NCI-H748 treated with DMSO at 0.1 percent for 48 hours (cell line): ENCODE data around the gene CDH22.

ENCODE experiments used
- DNase-seq: peaks from one replicate; lab custom pipeline; 2025; lab: John Stamatoyannopoulos, UW

Gene CDH22

DNA sequence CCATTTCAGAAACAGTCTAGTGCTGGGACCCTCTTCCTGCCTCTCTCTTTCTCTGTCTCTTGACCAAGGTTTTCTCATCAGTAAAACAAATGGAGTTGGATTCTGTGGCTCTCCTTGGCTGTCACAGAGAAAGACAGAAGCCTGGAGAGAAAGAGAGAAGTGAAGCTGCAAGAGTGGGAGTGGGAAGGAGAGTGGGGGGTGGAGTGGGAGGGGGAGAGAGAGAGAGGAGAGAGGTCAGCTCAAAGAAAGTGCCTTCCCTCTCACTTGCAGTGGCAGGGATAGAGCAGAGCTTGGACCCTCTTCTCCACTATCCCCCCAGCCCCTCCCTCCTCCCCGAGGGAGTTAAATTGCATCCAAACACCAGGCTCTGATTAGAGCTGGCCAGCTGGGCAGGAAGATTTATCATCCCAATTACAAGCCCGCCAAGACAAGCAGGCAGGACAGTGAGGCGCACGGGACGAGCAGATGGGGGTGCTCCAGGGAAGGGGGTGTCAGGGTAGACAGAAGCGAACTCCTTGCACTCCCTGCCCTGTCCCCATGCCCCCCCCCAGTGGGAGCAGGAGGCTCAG, 115.8 kb downstream of the CDH22 start:
- no peak for DNase-seq

GRCh38 chr20:46191611-46192010, 116.7 kb downstream of the CDH22 start:
- DNase-seq, result no peak

DNA sequence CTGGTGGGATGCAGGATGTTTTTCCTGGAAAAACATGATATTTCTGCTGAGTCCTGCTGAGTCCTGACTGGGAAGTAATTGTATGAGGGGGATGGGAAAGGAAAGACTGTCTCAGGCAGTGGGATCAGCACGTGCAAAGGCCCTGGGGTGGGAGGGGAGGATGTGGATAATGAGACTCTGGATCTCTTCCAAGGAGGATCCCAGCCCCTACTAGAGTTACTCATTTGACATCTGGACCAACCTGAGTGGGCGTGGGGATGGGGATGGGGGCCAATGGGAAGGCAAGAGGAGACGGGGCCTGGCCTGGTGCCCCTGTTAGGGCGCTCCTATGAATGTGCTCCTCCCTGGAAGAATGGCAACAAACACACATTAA, 117.1 kb downstream of the CDH22 start:
- no peak for DNase-seq

- no peak for DNase-seq
Measured at GRCh38 chr20:46190478-46191167, 117.7 kb downstream of the CDH22 start.

DNA sequence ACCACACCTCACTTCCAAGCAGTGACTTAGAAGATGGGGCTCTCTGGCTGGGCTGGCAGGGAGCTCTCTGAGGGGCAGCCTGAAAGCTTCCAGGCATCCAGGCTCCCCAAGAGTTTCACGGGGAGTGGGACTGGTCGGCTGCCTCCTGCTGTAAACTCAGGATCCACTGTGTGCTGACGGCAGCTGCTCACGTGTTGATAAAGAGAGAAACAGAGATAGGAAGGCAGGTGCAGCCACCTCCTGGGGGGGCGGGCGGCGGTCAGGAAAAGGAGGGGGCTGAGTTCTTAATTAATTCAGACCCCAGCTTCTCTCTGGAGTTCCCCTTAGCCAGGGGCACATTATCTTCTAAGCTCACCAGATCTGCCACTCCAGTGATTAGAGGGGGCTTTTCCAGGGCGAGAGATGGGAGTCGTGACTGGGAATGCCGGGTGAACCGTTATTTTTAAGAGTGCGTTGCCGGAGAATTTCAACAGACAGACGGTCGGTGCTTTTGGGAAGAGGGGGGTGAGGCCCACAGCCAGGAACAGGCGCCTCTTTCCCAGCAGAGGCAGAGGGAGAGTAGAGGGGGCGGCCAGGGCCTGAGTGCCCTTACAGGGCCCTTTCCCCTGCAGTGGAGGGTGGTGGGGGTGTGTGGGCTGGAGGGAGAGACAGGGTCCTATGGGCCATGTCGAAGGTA, 119.3 kb downstream of the CDH22 start:
- DNase-seq, result no peak

DNA sequence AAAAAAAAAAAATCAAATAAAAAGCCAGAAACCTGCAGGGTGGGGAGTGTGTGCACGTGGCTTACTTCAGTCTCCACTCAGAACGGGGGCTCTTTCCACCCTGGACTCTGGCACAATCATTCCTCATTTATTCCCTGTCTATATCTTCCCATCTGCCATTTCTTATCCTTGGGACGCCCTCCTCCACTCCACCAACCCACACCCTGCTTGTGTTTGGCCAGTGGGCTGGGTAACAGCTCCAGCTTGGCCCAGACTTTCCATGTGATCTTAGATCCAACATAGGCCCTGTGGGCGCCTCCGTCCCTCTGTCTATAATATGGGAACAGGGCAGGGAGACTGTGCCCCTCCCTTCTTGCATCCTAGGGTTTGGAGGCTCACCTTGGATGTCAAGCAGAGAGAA, 122.1 kb downstream of the CDH22 start:
- no peak for DNase-seq

DNA sequence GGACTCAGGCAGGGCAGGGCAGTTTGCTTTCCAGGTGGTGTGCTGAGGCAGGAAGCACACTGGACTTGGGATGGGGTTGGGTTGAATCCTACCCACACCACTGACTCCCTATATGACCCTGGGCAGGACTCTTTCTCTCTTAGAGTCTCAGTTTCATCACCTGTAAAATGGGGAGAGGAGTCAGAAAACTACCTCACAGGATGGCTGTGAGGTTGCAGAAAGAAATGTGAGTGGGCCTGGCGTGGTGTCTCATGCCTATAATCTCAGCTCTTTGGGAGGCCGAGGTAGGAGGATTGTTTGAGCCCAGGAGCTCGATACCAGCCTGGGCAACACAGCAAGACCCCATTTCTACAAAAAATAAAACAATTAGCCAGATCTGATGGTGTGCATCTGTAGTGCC, 122.9 kb downstream of the CDH22 start:
- DNase-seq, result no peak

DNA sequence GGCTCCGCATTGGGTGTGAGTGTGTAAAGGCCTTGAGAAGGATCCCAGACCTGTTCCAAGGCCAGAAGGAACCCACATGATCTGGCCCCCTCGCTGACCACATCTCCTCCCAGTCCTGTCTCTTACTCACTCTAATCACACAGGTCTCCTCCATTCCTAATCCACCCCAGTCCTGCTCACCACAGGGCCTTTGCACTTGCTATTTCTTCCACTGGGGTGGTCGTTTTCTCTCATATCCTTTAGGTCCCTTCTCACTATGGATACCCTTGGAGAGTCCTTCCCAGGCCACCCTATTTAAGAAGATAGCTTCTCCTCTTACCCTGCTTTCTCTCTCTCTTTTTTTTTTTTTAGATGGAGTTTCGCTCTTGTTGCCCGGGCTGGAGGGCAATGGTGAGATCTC, 124.5 kb downstream of the CDH22 start:
- no peak for DNase-seq

- DNase-seq, result no peak
Measured at GRCh38 chr20:46182276-46183200, 125.8 kb downstream of the CDH22 start.

DNA sequence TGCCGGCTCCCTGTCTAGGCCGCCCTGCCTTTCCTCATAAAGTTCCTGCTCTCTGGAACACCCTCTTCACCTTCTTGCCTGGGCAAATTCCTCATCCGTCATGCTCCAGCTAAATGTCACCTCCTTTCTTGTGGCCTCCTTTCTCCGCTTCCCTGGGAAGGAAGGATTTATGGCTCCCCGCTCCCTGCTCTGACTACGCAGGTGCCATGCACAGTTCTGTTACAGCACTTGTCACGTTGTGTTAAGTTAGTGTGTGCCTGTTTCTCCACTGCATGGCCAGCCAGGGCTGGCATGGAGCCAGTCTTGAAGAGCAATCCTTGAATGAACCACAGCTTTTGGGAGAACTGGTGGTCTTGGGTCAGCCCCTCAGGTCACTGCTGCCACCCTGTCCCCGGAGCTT, 128.4 kb downstream of the CDH22 start:
- DNase-seq, result no peak

DNA sequence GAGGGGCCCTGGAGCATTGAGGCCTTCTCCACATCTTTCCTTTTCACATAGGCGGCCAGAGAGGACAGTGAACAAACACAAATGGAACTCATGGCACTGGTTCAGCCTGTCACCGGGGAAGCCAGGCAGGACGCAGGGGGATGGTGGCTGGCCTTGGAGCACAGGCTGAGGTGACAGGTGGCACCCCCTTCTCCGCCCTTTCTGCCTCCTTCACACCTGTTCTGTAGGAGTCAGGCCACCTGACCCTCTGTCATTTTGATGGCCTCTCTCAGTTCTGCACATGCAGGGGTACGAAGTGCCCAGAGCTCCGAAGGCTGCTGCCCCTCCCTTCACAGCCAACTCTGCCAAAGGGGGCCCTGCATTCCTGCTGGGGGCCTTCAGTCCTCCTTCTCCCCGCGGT, 129.4 kb downstream of the CDH22 start:
- DNase-seq, result no peak

DNA sequence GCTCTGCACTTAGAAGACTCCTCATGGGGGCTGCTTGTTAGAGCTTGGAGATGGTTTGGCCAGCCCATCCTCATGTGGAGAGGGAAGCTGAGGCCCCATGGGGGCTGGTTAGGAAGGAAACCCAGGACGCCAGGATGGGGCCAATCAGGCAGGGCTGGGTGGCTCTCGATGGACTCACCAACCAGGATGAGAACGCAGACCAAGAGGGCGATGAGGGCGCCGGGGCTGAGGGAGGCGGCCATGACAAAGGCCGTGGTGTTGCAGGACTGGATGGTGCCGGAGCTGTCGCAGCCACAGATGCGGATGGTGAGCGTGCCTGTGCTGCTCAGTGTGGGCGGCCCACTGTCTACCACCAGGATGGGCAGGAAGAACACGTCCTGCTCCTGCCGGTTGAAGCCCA, 130.5 kb downstream of the CDH22 start:
- no peak for DNase-seq

GRCh38 chr20:46176739-46177378, 131.4 kb downstream of the CDH22 start:
- no peak for DNase-seq

- DNase-seq, result no peak
Measured at GRCh38 chr20:46175127-46175494, 133.2 kb downstream of the CDH22 start.

DNA sequence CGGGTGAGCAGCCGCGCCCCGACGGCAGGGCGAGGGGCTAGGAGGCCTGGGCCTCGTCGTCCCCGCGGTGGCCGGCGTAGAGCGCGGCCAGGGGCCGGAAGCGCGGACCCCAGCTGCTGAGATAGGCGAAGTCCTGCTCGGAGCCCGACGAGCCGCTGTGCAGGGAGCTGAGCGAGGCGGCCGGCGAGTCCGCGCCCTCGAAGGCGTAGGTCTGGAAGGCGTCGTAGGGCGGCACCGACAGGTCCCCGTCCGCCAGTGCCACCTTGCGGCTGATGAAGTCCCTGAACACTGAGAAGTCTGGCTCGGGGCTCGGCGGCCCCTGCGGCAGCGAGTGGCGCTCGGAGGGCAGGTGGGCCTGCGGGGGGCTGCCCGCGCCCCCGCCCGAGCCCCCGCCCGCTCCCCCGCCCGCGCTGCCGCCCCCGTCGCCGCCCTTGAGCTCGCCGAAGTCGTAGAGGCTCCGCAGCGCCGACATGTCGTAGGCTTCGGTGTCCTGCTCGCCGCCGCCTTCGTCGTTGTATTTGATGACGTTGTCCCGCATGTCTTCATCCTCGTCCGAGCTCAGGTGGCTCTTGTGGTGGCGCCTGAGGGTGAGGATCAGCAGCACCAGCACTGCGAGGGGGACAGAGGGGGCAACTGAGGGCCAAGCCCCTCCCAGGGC, 133.7 kb downstream of the CDH22 start:
- peak; percentile 22 for DNase-seq

GRCh38 chr20:46173652-46174468, 134.4 kb downstream of the CDH22 start:
- DNase-seq, result no peak

DNA sequence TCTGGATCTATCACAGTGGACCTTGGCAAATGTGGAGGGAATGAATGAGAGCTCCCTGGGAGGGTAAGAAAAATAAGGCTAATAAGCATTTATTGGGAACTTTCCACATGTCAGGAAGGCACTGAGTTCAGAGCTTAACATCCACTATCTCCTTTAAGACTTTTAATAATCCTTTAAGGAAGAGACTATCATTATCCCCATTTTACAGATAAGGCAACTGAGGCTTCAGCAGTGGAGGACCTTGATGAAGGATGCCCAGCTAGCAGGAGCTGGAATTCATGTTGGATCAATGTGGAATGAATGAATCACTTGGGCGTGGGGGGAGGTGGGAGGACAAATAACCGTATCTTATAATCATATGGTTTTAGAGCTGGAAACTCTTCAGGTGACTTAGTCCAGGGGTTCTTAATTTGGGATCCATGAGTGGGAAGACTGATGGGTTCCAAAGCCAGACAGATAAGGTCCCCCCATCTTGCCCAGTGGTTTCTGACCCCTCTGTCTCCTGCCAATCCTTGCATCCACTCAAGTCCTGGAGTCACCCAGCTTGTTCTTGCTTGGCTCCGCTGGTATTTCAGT, 135.2 kb downstream of the CDH22 start:
- DNase-seq, result no peak

DNA sequence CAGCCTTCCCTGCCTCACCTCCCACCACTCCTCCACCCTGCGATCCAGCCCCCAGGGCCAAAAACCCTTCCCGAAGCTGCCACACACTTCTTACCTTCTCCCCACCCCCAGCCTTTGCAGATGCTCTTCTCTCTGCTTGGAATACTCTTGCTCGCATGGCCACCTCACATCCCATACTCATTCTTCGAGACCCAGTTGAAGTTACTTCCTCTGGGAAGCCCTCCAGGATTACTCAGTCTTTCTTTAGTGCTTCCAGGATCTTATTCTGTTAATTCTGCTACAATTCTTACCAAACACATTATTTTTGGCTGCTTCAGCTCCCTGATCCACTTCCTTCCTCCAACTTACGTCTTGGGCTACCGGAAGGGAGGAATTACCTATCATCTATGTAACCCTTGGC, 135.8 kb downstream of the CDH22 start:
- DNase-seq, result no peak

GRCh38 chr20:46171909-46172308, 136.4 kb downstream of the CDH22 start:
- no peak for DNase-seq

DNA sequence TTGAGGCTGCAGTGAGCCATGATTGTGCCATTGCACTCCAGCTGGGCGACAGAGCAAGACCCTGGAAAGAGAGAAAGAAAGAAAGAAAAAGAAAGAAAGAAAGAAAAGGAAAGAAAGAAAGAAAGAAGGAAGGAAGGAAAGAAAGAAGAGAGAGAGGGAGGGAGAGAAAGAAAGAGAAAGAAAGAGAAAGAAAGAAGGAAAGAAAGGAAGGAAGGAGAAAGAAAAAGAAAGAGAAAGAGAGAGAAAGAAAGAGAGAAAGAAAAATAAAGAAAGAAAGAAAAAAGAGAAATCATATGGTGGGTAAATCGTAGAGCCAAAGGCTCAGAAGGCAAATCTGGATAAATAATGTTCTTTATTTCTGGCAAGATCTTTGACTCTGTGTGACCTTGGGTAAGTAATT, 136.8 kb downstream of the CDH22 start:
- no peak for DNase-seq
